ENCODE measurements around the gene DBH.

The DBH gene

GRCh38 chr9:133600739-133601138, 35.4 kb upstream of the DBH start:
- TF ChIP-seq, protein P1, sequence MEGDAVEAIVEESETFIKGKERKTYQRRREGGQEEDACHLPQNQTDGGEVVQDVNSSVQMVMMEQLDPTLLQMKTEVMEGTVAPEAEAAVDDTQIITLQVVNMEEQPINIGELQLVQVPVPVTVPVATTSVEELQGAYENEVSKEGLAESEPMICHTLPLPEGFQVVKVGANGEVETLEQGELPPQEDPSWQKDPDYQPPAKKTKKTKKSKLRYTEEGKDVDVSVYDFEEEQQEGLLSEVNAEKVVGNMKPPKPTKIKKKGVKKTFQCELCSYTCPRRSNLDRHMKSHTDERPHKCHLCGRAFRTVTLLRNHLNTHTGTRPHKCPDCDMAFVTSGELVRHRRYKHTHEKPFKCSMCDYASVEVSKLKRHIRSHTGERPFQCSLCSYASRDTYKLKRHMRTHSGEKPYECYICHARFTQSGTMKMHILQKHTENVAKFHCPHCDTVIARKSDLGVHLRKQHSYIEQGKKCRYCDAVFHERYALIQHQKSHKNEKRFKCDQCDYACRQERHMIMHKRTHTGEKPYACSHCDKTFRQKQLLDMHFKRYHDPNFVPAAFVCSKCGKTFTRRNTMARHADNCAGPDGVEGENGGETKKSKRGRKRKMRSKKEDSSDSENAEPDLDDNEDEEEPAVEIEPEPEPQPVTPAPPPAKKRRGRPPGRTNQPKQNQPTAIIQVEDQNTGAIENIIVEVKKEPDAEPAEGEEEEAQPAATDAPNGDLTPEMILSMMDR (IDR thresholded peaks at IDR 0.05; ENCODE audit: low read depth, low read length): no peak
- no peak for TF ChIP-seq EZH2phosphoT487 (IDR thresholded peaks at IDR 0.05; ENCODE audit: low read depth)
- no peak overlapping the region for H2AFZ ChIP-seq (ENCODE audit: low read depth, low read length)

GRCh38 chr9:133601746-133602145, 34.4 kb upstream of the DBH start:
- H3K36me3 ChIP-seq (replicated peaks; ENCODE audit: low read depth, low read length): no peaks in the 10 kb centered on the region
- H3K9ac ChIP-seq (ENCODE audit: low read length): no peak overlapping the region
- H3K4me1 ChIP-seq (ENCODE audit: low read length): no peaks in the 10 kb centered on the region
- peaks cover 15% of the 10 kb centered on the region; the same call in 1 of the 2 replicates for H3K9me3 ChIP-seq (ENCODE audit: insufficient read depth, low read length)
- H2AFZ ChIP-seq (ENCODE audit: low read depth, low read length): no peak overlapping the region
- H3K27ac ChIP-seq (ENCODE audit: low read length): no peak overlapping the region
- no peaks in the 10 kb centered on the region for H4K20me1 ChIP-seq (ENCODE audit: insufficient read depth, low read length)
- H3K4me2 ChIP-seq (ENCODE audit: low read length): no peak overlapping the region
- H3K27me3 ChIP-seq (ENCODE audit: low read depth, low read length): peaks cover 11% of the 10 kb centered on the region
- no peaks in the 10 kb centered on the region for H3K79me2 ChIP-seq (ENCODE audit: low read length)
- TF ChIP-seq, protein P1 (IDR thresholded peaks at IDR 0.05; ENCODE audit: low read depth, low read length): no peak
- TF ChIP-seq EZH2phosphoT487 (IDR thresholded peaks at IDR 0.05; ENCODE audit: low read depth): no peak
- H3K4me3 ChIP-seq (ENCODE audit: low read length): no peak overlapping the region

More at GRCh38 chr9:133600739-133601138, 35.4 kb upstream of the DBH start:
- H3K27me3 ChIP-seq (ENCODE audit: low read depth, low read length): peaks cover 8% of the 10 kb centered on the region; the same call in 1 of the 2 replicates
- no peaks in the 10 kb centered on the region for H3K36me3 ChIP-seq (replicated peaks; ENCODE audit: low read depth, low read length)
- no peaks in the 10 kb centered on the region for H3K4me1 ChIP-seq (ENCODE audit: low read length)
- no peaks in the 10 kb centered on the region for H3K79me2 ChIP-seq (ENCODE audit: low read length)
- no peaks in the 10 kb centered on the region for H4K20me1 ChIP-seq (ENCODE audit: insufficient read depth, low read length)
- no peak overlapping the region for H3K4me2 ChIP-seq (ENCODE audit: low read length)
- no peak overlapping the region for H3K4me3 ChIP-seq (ENCODE audit: low read length)
- peaks cover 16% of the 10 kb centered on the region; the same call in 1 of the 2 replicates for H3K9me3 ChIP-seq (ENCODE audit: insufficient read depth, low read length)
- no peak overlapping the region for H3K9ac ChIP-seq (ENCODE audit: low read length)
- no peak overlapping the region for H3K27ac ChIP-seq (ENCODE audit: low read length)

DNA sequence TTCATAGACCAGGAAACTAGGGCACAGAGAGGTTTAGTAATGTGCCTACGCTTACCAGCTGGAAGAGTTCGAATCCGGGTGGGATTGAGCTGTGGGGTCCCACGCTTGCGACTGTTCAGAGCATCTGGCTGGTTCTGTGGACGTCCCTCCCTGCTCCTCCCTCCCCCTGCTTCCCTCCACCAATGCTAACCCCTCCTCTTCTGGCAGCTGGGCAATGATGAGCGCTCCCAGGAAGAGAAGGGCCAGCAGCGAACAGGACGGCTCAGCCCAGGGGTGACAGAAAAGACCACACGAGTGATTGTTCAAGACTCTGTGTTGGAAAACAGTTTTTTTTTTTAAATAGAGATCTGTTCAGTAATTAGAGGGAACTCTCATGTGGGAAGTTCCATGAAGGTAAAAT, 33.9 kb upstream of the DBH start:
- no peak overlapping the region for H3K27ac ChIP-seq (ENCODE audit: low read length)
- no peaks in the 10 kb centered on the region for H3K36me3 ChIP-seq (replicated peaks; ENCODE audit: low read depth, low read length)
- H4K20me1 ChIP-seq (ENCODE audit: insufficient read depth, low read length): no peaks in the 10 kb centered on the region
- no peaks in the 10 kb centered on the region for H3K79me2 ChIP-seq (ENCODE audit: low read length)
- H2AFZ ChIP-seq (ENCODE audit: low read depth, low read length): no peak overlapping the region
- H3K9ac ChIP-seq (ENCODE audit: low read length): no peak overlapping the region
- H3K4me2 ChIP-seq (ENCODE audit: low read length): no peak overlapping the region
- H3K4me3 ChIP-seq (ENCODE audit: low read length): no peak overlapping the region
- H3K27me3 ChIP-seq (ENCODE audit: low read depth, low read length): peaks cover 17% of the 10 kb centered on the region
- H3K4me1 ChIP-seq (ENCODE audit: low read length): no peaks in the 10 kb centered on the region
- TF ChIP-seq, protein P1 (IDR thresholded peaks at IDR 0.05; ENCODE audit: low read depth, low read length): no peak
- peaks cover 10% of the 10 kb centered on the region; the same call in 1 of the 2 replicates for H3K9me3 ChIP-seq (ENCODE audit: insufficient read depth, low read length)

DNA sequence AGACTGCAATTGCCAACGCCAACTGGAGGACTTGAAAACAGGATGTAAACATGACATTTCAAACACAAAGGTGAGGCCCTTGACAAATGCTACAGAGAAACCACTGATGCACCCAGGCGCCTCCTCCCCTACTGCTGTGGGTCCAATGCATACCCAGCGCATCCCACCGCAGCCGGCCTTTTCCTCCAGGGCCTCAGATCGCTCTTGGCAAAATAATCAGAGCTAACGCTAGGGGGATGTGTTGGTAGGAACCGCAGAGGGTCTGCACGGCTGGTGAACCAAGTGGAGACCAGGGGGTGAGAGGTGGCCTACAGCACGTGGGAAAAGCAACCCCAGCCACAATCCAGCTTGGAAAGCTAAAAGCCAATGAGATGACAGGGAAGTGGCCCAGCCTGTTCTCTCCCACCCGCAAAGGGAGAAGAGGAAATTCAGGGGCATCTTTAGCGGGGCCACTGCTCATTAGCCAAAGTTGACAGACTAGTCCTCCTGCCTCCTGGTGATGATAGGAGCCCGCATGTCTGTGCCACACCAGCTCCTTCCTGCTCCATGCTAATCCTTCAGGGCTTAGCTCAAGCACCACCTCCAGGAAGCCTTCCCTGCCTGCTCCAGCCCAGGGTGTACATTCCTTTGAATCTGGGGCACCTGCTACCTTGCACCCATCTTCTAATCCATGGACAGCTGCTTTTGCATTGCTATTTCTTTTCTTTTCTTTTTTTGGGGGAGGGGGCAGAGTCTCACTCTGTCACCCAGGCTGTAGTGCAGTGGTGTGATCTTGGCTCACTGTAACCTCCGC, 32.8 kb upstream of the DBH start:
- no peaks in the 10 kb centered on the region for H3K9me3 ChIP-seq (ENCODE audit: insufficient read depth, low read length)
- no peaks in the 10 kb centered on the region for H4K20me1 ChIP-seq (ENCODE audit: insufficient read depth, low read length)
- no peak overlapping the region for H3K9ac ChIP-seq (ENCODE audit: low read length)
- TF ChIP-seq EZH2phosphoT487 (IDR thresholded peaks at IDR 0.05; ENCODE audit: low read depth): no peak
- TF ChIP-seq, protein P1 (IDR thresholded peaks at IDR 0.05; ENCODE audit: low read depth, low read length): no peak
- H3K79me2 ChIP-seq (ENCODE audit: low read length): no peaks in the 10 kb centered on the region
- no peaks in the 10 kb centered on the region for H3K4me1 ChIP-seq (ENCODE audit: low read length)
- no peak overlapping the region for H3K4me2 ChIP-seq (ENCODE audit: low read length)
- H2AFZ ChIP-seq (ENCODE audit: low read depth, low read length): no peak overlapping the region
- H3K27me3 ChIP-seq (ENCODE audit: low read depth, low read length): peaks cover 22% of the 10 kb centered on the region
- H3K36me3 ChIP-seq (replicated peaks; ENCODE audit: low read depth, low read length): no peaks in the 10 kb centered on the region
- no peak overlapping the region for H3K27ac ChIP-seq (ENCODE audit: low read length)
- H3K4me3 ChIP-seq (ENCODE audit: low read length): no peak overlapping the region
